ENCODE data around the gene CPZ. TPM values are rescaled to one million over a fixed set of nuclear protein-coding genes. Genes with fewer than 3 reads are reported as not detected.

The CPZ gene
- total and polyA plus RNA-seq, 2 of the 4 experiments (the other 2 are of a cell fraction) = 0.90 to 10.3 TPM

GRCh38 chr4:8552581-8553205 is 39.9 kb upstream of the CPZ start:
- H4K5ac ChIP-seq (ENCODE audit: low read depth, low read length) = no peak overlapping the region
- H4K91ac ChIP-seq (ENCODE audit: insufficient read depth, low read depth, low read length) = no peak overlapping the region
- H3K18ac ChIP-seq (ENCODE audit: low read depth, low read length) = no peak overlapping the region
- H2AFZ ChIP-seq (replicated peaks; ENCODE audit: low read length, poor library complexity) = no peak overlapping the region
- peaks cover 32% of the 10 kb centered on the region for H3K27me3 ChIP-seq (ENCODE audit: control insufficient read depth, insufficient read depth, low read length)
- no peaks in the 10 kb centered on the region for H3K9me1 ChIP-seq (ENCODE audit: insufficient read depth, low read length)
- H3K4me2 ChIP-seq (ENCODE audit: low read depth, low read length) = no peak overlapping the region
- BruUV-seq (replicated peaks) = no TSS peak
- H3K23ac ChIP-seq (ENCODE audit: low read depth, low read length) = no peak overlapping the region
- no peaks in the 10 kb centered on the region for H3K79me1 ChIP-seq (ENCODE audit: low read depth in 1 of 2, low read length in 2 of 2)
- no peak overlapping the region for H2BK20ac ChIP-seq (ENCODE audit: low read depth, low read length)
- H2AK5ac ChIP-seq (ENCODE audit: low read depth, low read length) = no peak overlapping the region
- no peak overlapping the region for H3K27ac ChIP-seq (ENCODE audit: insufficient read depth, low read length)
- H3K9ac ChIP-seq (ENCODE audit: low read depth, low read length) = no peak overlapping the region
- ATAC-seq (ENCODE audit: low read depth) (no peak), DNase-seq (no peak)
- in situ Hi-C loops (cut with MboI; ENCODE audit: low sequenced_read_pairs) = no loop called here
- no peak overlapping the region for H3K14ac ChIP-seq (replicated peaks; ENCODE audit: low read depth, low read length)
- H2BK5ac ChIP-seq (ENCODE audit: low read depth, low read length, poor library complexity, severe bottlenecking) = no peak overlapping the region
- H3K56ac ChIP-seq (ENCODE audit: extremely low read depth, insufficient read depth, low read length) = no peak overlapping the region
- ChIA-PET POLR2A (ENCODE audit: unreplicated experiment) (no interaction called here), CTCF (no interaction called here)
- no peak overlapping the region for H2BK15ac ChIP-seq (ENCODE audit: low read depth, low read length)
- no peaks in the 10 kb centered on the region for H4K20me1 ChIP-seq (ENCODE audit: insufficient read depth, low read length)
- H3K4me3 ChIP-seq (ENCODE audit: insufficient read depth, low read depth, low read length) = no peak overlapping the region
- peaks cover 2% of the 10 kb centered on the region for H3K9me3 ChIP-seq (ENCODE audit: control insufficient read depth, insufficient read depth, low read length)
- 63% methylated on average over 3 of the region's 8 CpGs; no CpG with 5 or more reads in 1 of the 2 experiments for WGBS, 2 experiments (ENCODE audit: extremely low coverage in 2 of 2, insufficient read length in 1 of 2)
- dilution Hi-C loops (cut with HindIII; ENCODE audit: low sequenced_read_pairs, unreplicated experiment) = no loop called here
- H4K8ac ChIP-seq (ENCODE audit: low read depth in 2 of 2, low read length in 2 of 2) = no peak overlapping the region
- TF ChIP-seq CEBPB (IDR thresholded peaks at IDR 0.05; ENCODE audit: low read depth, low read length) (no peak), RFX5 (IDR thresholded peaks at IDR 0.05; ENCODE audit: low read depth, low read length) (no peak), POLR2A (IDR thresholded peaks at IDR 0.05; ENCODE audit: low read depth, low read length) (no peak), CTCF (conservative IDR thresholded peaks at IDR 0.05; ENCODE audit: low read depth, low read length) (no peak), MAZ (IDR thresholded peaks at IDR 0.05; ENCODE audit: borderline replicate concordance, low read depth, low read length) (no peak), ELK1 (IDR thresholded peaks at IDR 0.05; ENCODE audit: borderline replicate concordance, low read depth, low read length) (no peak), CHD1 (IDR thresholded peaks at IDR 0.05; ENCODE audit: low read depth, low read length) (no peak), NFE2L2 (IDR thresholded peaks at IDR 0.05; ENCODE audit: low read depth, low read length) (no peak), BHLHE40 (IDR thresholded peaks at IDR 0.05; ENCODE audit: low read depth, low read length) (no peak), FOS (IDR thresholded peaks at IDR 0.05; ENCODE audit: low read depth, low read length) (no peak)
- no peak overlapping the region for H3K4ac ChIP-seq (ENCODE audit: low read depth, low read length)
- H3K36me3 ChIP-seq (ENCODE audit: control insufficient read depth, insufficient read depth, low read length) = no peaks in the 10 kb centered on the region
- no peak overlapping the region for H2BK120ac ChIP-seq (ENCODE audit: low read depth, low read length)
- intact Hi-C loops (cut with micrococcal nuclease) = no loop called here
- no peak overlapping the region for H2AK9ac ChIP-seq (replicated peaks; ENCODE audit: low read depth, low read length, poor library complexity)
- no peaks in the 10 kb centered on the region; the same call in 1 of the 2 replicates for H3K4me1 ChIP-seq (ENCODE audit: control insufficient read depth, insufficient read depth, low read length)
